ENCODE measurements around the gene IL10RB. TPM values are rescaled to one million over a fixed set of nuclear protein-coding genes. Genes with fewer than 3 reads are reported as not detected.
"Not testable (repeated sequence)": the region's sequence is repeated elsewhere in the genome, so short reads cannot be mapped to it uniquely, and the experiment has no call there.

Gene IL10RB
- total RNA-seq, 1 donor from 2014 or later = 37.9 TPM

DNA sequence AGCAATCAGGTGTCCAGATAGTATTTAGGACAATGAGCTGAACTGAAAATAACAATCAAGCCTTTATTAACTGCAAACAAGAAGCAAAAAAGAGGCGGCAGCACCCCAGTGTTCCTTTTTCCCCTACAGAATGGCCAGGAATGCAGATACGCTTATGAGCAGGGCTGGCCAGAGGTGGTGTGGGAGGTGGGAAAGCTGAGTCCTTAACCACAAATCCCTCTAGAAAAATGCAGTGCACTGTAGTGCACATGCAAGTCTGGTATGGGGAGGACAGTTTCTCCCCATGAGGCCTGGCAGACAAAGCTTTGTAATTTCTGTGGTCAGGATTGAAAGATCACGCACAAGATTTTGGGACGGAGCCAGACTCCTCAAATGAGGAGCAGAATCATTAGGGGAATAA, 47.9 kb downstream of the IL10RB start:
- no peak for DNase-seq
- no peak for ATAC-seq (ENCODE audit: low read depth)
- Mint-ChIP-seq H3K27ac (no peak overlapping the region), H3K36me3 (ENCODE audit: low read depth) (no peaks in the 10 kb centered on the region), H3K4me3 (no peak overlapping the region), H3K27me3 (no peaks in the 10 kb centered on the region), H3K4me1 (peaks cover 21% of the 10 kb centered on the region), H3K9me3 (no peaks in the 10 kb centered on the region)
- TF ChIP-seq, protein P1, sequence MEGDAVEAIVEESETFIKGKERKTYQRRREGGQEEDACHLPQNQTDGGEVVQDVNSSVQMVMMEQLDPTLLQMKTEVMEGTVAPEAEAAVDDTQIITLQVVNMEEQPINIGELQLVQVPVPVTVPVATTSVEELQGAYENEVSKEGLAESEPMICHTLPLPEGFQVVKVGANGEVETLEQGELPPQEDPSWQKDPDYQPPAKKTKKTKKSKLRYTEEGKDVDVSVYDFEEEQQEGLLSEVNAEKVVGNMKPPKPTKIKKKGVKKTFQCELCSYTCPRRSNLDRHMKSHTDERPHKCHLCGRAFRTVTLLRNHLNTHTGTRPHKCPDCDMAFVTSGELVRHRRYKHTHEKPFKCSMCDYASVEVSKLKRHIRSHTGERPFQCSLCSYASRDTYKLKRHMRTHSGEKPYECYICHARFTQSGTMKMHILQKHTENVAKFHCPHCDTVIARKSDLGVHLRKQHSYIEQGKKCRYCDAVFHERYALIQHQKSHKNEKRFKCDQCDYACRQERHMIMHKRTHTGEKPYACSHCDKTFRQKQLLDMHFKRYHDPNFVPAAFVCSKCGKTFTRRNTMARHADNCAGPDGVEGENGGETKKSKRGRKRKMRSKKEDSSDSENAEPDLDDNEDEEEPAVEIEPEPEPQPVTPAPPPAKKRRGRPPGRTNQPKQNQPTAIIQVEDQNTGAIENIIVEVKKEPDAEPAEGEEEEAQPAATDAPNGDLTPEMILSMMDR (IDR thresholded peaks at IDR 0.05) = no peak
- ChIA-PET CTCF (interaction anchor here (1.0 kb wide), 1 partner anchor 17 kb away, joined by 4 read pairs; no protein-coding TSS in a partner anchor), POLR2A (interaction anchor here (0.6 to 1.6 kb wide), 3 partner anchors 11 to 48 kb away, joined by 3 to 4 read pairs (median 3); partner anchors contain the start of gene IL10RB)
- intact Hi-C loops (cut with micrococcal nuclease) = no loop called here

- H3K36me3 Mint-ChIP-seq (ENCODE audit: low read depth) = no peaks in the 10 kb centered on the region
- intact Hi-C loops (cut with micrococcal nuclease) = no loop called here
- no peak overlapping the region for H3K27ac Mint-ChIP-seq
- ATAC-seq (ENCODE audit: low read depth) (no peak), DNase-seq (no peak)
- peaks cover 18% of the 10 kb centered on the region for H3K4me1 Mint-ChIP-seq
- POLR2A ChIA-PET = interaction anchor here (0.6 to 0.8 kb wide), 2 partner anchors 19 to 86 kb away, joined by 3 read pairs; no protein-coding TSS in a partner anchor
- no peak overlapping the region for H3K4me3 Mint-ChIP-seq
- TF ChIP-seq, protein P1 (IDR thresholded peaks at IDR 0.05) = no peak
- H3K9me3 Mint-ChIP-seq = no peaks in the 10 kb centered on the region
- CTCF ChIA-PET = no interaction called here
- no peaks in the 10 kb centered on the region for H3K27me3 Mint-ChIP-seq
Measured at GRCh38 chr21:33315946-33316710, 50.0 kb downstream of the IL10RB start.

DNA sequence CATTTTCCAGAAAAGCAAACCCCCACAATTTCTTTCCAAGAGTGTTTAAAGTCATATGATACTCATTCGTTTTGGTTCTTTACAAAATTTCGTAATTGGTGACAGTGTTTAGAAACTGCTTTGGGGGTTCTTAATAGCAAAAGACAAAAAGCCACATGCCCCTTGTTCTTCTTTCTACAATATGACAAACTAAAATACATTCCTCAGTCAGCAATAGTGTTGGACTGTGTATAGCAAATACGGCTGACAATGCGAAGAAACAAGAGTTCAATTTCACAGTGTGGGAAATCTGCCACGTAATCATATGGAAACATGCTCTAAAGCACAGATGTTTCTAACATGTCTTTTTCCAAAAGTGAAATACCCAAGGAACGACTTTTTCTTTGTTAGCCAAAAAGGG, 51.0 kb downstream of the IL10RB start:
- H3K9me3 Mint-ChIP-seq = no peaks in the 10 kb centered on the region
- POLR2A ChIA-PET = no interaction called here

GRCh38 chr21:33317786-33318486, 51.8 kb downstream of the IL10RB start:
- H3K9me3 Mint-ChIP-seq = no peaks in the 10 kb centered on the region
- ChIA-PET POLR2A (no interaction called here), CTCF (no interaction called here)
- ATAC-seq (ENCODE audit: low read depth) = no peak
- no peak for DNase-seq
- intact Hi-C loops (cut with micrococcal nuclease) = no loop called here
- H3K27ac Mint-ChIP-seq = no peak overlapping the region
- no peaks in the 10 kb centered on the region for H3K27me3 Mint-ChIP-seq
- H3K4me1 Mint-ChIP-seq = peaks cover 10% of the 10 kb centered on the region
- TF ChIP-seq, protein P1 (IDR thresholded peaks at IDR 0.05) = no peak
- H3K36me3 Mint-ChIP-seq (ENCODE audit: low read depth) = no peaks in the 10 kb centered on the region
- H3K4me3 Mint-ChIP-seq = no peak overlapping the region

More for the DNA sequence above, 51.0 kb downstream of the IL10RB start:
- Mint-ChIP-seq H3K4me1 (peaks cover 17% of the 10 kb centered on the region), H3K4me3 (no peak overlapping the region), H3K27ac (no peak overlapping the region), H3K27me3 (no peaks in the 10 kb centered on the region), H3K36me3 (ENCODE audit: low read depth) (no peaks in the 10 kb centered on the region)
- TF ChIP-seq, protein P1 (IDR thresholded peaks at IDR 0.05) = no peak
- intact Hi-C loops (cut with micrococcal nuclease) = no loop called here
- DNase-seq (no peak), ATAC-seq (ENCODE audit: low read depth) (no peak)
- CTCF ChIA-PET = no interaction called here

DNA sequence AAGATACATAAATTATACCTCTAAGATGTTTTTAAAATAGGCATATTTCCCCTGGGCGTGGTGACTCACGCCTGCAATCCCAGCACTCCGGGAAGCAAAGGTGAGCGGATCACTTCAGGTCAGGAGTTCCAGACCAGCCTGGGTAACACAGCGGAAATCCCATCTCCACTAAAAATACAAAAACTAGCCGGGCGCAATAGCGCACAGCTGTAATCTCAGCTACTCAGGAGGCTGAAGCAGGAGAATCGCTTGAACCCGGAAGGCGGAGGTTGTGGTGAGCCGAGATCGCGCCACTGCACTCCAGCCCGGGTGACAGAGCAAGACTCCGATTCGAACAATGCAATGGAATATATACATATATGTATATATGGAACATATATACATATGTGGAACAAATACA, 54.8 kb downstream of the IL10RB start:
- H3K27ac Mint-ChIP-seq; H3K9me3 Mint-ChIP-seq; ATAC-seq (ENCODE audit: low read depth); H3K27me3 Mint-ChIP-seq; H3K36me3 Mint-ChIP-seq (ENCODE audit: low read depth); H3K4me3 Mint-ChIP-seq; H3K4me1 Mint-ChIP-seq; DNase-seq: not testable (repeated sequence)
- POLR2A ChIA-PET = interaction anchor here (1.3 to 1.9 kb wide), 3 partner anchors 41 to 54 kb away, joined by 3 to 12 read pairs (median 6); partner anchors contain the start of gene IL10RB
- CTCF ChIA-PET = interaction anchor here (1.6 kb wide), 1 partner anchor 40 kb away, joined by 4 read pairs; no protein-coding TSS in a partner anchor
- intact Hi-C loops (cut with micrococcal nuclease) = loop anchor here (5.0 kb wide), 1 partner anchor 321 kb away; the partner anchor contains the start of genes CRYZL1 and ITSN1

DNA sequence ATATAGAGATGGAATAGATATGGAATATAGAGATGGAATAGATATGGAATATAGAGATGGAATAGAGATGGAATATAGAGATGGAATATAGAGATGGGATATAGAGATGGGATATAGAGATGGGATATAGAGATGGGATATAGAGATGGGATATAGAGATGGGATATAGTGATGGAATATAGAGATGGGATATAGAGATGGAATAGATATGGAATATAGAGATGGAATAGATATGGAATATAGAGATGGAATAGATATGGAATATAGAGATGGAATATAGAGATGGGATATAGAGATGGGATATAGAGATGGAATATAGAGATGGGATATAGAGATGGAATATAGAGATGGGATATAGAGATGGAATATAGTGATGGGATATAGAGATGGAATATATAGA, 57.4 kb downstream of the IL10RB start:
- H3K4me1 Mint-ChIP-seq = peaks cover 25% of the 10 kb centered on the region
- H3K36me3 Mint-ChIP-seq (ENCODE audit: low read depth) = peaks cover 10% of the 10 kb centered on the region
- H3K4me3 Mint-ChIP-seq; ATAC-seq (ENCODE audit: low read depth); POLR2A ChIA-PET; DNase-seq; H3K27ac Mint-ChIP-seq; H3K9me3 Mint-ChIP-seq; H3K27me3 Mint-ChIP-seq; CTCF ChIA-PET: not testable (repeated sequence)
- intact Hi-C loops (cut with micrococcal nuclease) = loop anchor here (1.0 to 5.0 kb wide), 11 partner anchors 17 to 319 kb away; partner anchors contain the start of genes CRYZL1, GART, IFNGR2 and IL10RB
